Activated T-helper 2 cell treated with anti-CD3 and anti-CD28 coated beads, Interferon-gamma antibody, Interleukin-2, Interleukin-4, amounts not matched to agents 10 μg/mL and 5 μg/mL and 100 μg/mL, durations not matched to agents 14 hours and 24 hours and 36 hours (primary cell): ENCODE results near the gene CLCN1. TPM values are rescaled to one million over a fixed set of nuclear protein-coding genes. Genes with fewer than 3 reads are reported as not detected.

Source experiments
- DNase-seq: peaks from one replicate; pipeline ENCODE4 v3.0.0; 2021; ENCODE audit warnings: low spot score
- H3K27ac Mint-ChIP-seq: one replicate; pipeline ENCODE4 v1.8.0; 2021; ENCODE audit warnings: mixed read lengths
- H3K27me3 Mint-ChIP-seq: one replicate; pipeline ENCODE4 v1.8.0; 2021; ENCODE audit warnings: low read depth, mixed read lengths
- H3K36me3 Mint-ChIP-seq: one replicate; pipeline ENCODE4 v1.8.0; 2021; ENCODE audit warnings: low read depth, mixed read lengths
- H3K4me1 Mint-ChIP-seq: one replicate; pipeline ENCODE4 v1.8.0; 2021; ENCODE audit warnings: low read depth, mixed read lengths
- H3K4me3 Mint-ChIP-seq: one replicate; pipeline ENCODE4 v1.8.0; 2021; ENCODE audit warnings: low read depth, mild to moderate bottlenecking, moderate library complexity, mixed read lengths
- H3K9me3 Mint-ChIP-seq: one replicate; pipeline ENCODE4 v1.8.0; 2021; ENCODE audit warnings: mixed read lengths
- intact Hi-C: fragments of 100-400 bp; cut with micrococcal nuclease; formaldehyde crosslinking; loops from one replicate; pipeline ENCODE4 v1.15.1; 2023
- total RNA-seq: library from RNA; stranded (reverse); gene quantifications from 2 replicates; pipeline ENCODE4 v1.2.3, GENCODE V29; 2022

Gene CLCN1
- total RNA-seq, 1 donor from 2014 or later = not detected

- no peaks in the 10 kb centered on the region for H3K36me3 Mint-ChIP-seq
- H3K9me3 Mint-ChIP-seq = no peaks in the 10 kb centered on the region
- intact Hi-C loops = no loop called here
- H3K27me3 Mint-ChIP-seq = peaks cover under 1% of the 10 kb centered on the region
- no peak for DNase-seq
- H3K4me3 Mint-ChIP-seq = no peak overlapping the region
- peaks cover 14% of the 10 kb centered on the region for H3K4me1 Mint-ChIP-seq
- no peak overlapping the region for H3K27ac Mint-ChIP-seq
Measured at GRCh38 chr7:143322760-143323633, 7.1 kb downstream of the CLCN1 start.

- no peak overlapping the region for H3K27ac Mint-ChIP-seq
- H3K27me3 Mint-ChIP-seq = peaks cover 2% of the 10 kb centered on the region
Measured at GRCh38 chr7:143323653-143324052, 7.7 kb downstream of the CLCN1 start.

GRCh38 chr7:143325240-143325639, 9.3 kb downstream of the CLCN1 start:
- H3K4me1 Mint-ChIP-seq = peaks cover 14% of the 10 kb centered on the region
- no peaks in the 10 kb centered on the region for H3K9me3 Mint-ChIP-seq
- H3K27ac Mint-ChIP-seq = no peak overlapping the region
- H3K36me3 Mint-ChIP-seq = no peaks in the 10 kb centered on the region
- intact Hi-C loops = no loop called here
- peaks cover 4% of the 10 kb centered on the region for H3K27me3 Mint-ChIP-seq
- no peak for DNase-seq
- H3K4me3 Mint-ChIP-seq = no peak overlapping the region

More at GRCh38 chr7:143323653-143324052, 7.7 kb downstream of the CLCN1 start:
- Mint-ChIP-seq H3K4me1 (peaks cover 14% of the 10 kb centered on the region), H3K4me3 (no peak overlapping the region), H3K36me3 (no peaks in the 10 kb centered on the region), H3K9me3 (no peaks in the 10 kb centered on the region)
- intact Hi-C loops = no loop called here
- DNase-seq = no peak

GRCh38 chr7:143327903-143328302, 12.0 kb downstream of the CLCN1 start:
- Mint-ChIP-seq H3K27ac (no peak overlapping the region), H3K9me3 (no peaks in the 10 kb centered on the region), H3K36me3 (no peaks in the 10 kb centered on the region), H3K4me3 (no peak overlapping the region), H3K27me3 (peaks cover 8% of the 10 kb centered on the region), H3K4me1 (peaks cover 14% of the 10 kb centered on the region)
- intact Hi-C loops = no loop called here
- DNase-seq = no peak

- H3K36me3 Mint-ChIP-seq = no peaks in the 10 kb centered on the region
- DNase-seq = no peak
- peaks cover 14% of the 10 kb centered on the region for H3K4me1 Mint-ChIP-seq
- H3K27ac Mint-ChIP-seq = no peak overlapping the region
- no peaks in the 10 kb centered on the region for H3K9me3 Mint-ChIP-seq
- H3K4me3 Mint-ChIP-seq = no peak overlapping the region
- H3K27me3 Mint-ChIP-seq = peaks cover 17% of the 10 kb centered on the region
- intact Hi-C loops = no loop called here
Measured at GRCh38 chr7:143329471-143330170, 13.7 kb downstream of the CLCN1 start.

- Mint-ChIP-seq H3K27me3 (peaks cover 28% of the 10 kb centered on the region), H3K4me3 (no peak overlapping the region), H3K9me3 (no peaks in the 10 kb centered on the region), H3K27ac (no peak overlapping the region), H3K36me3 (no peaks in the 10 kb centered on the region), H3K4me1 (peaks cover 2% of the 10 kb centered on the region)
- no peak for DNase-seq
- intact Hi-C loops = no loop called here
Measured at GRCh38 chr7:143331179-143331801, 15.4 kb downstream of the CLCN1 start.

- Mint-ChIP-seq H3K27me3 (peaks cover 39% of the 10 kb centered on the region), H3K27ac (no peak overlapping the region), H3K4me3 (no peak overlapping the region), H3K4me1 (no peaks in the 10 kb centered on the region), H3K36me3 (no peaks in the 10 kb centered on the region), H3K9me3 (no peaks in the 10 kb centered on the region)
- no peak for DNase-seq
- intact Hi-C loops = no loop called here
Measured at GRCh38 chr7:143334244-143334643, 18.3 kb downstream of the CLCN1 start.

GRCh38 chr7:143337216-143337615, 21.3 kb downstream of the CLCN1 start:
- Mint-ChIP-seq H3K4me1 (no peaks in the 10 kb centered on the region), H3K36me3 (no peaks in the 10 kb centered on the region), H3K27ac (no peak overlapping the region), H3K9me3 (no peaks in the 10 kb centered on the region), H3K4me3 (no peak overlapping the region), H3K27me3 (peaks cover 43% of the 10 kb centered on the region)
- intact Hi-C loops = no loop called here
- no peak for DNase-seq

- intact Hi-C loops = no loop called here
- H3K27me3 Mint-ChIP-seq = peaks cover 32% of the 10 kb centered on the region
- H3K36me3 Mint-ChIP-seq = no peaks in the 10 kb centered on the region
- no peak overlapping the region for H3K27ac Mint-ChIP-seq
- no peak overlapping the region for H3K4me3 Mint-ChIP-seq
- no peak for DNase-seq
- peaks cover 6% of the 10 kb centered on the region for H3K4me1 Mint-ChIP-seq
- H3K9me3 Mint-ChIP-seq = no peaks in the 10 kb centered on the region
Measured at GRCh38 chr7:143341842-143342241, 25.9 kb downstream of the CLCN1 start.

- no peak for DNase-seq
- H3K27ac Mint-ChIP-seq = no peak overlapping the region
- intact Hi-C loops = no loop called here
- H3K36me3 Mint-ChIP-seq = no peaks in the 10 kb centered on the region
- peaks cover 41% of the 10 kb centered on the region for H3K27me3 Mint-ChIP-seq
- no peaks in the 10 kb centered on the region for H3K9me3 Mint-ChIP-seq
- H3K4me1 Mint-ChIP-seq = peaks cover 11% of the 10 kb centered on the region
- H3K4me3 Mint-ChIP-seq = no peak overlapping the region
Measured at GRCh38 chr7:143343596-143343995, 27.7 kb downstream of the CLCN1 start.

GRCh38 chr7:143345428-143345900, 29.6 kb downstream of the CLCN1 start:
- peak overlapping the region; percentile 54 for H3K4me3 Mint-ChIP-seq
- DNase-seq = peak; percentile 55
- H3K27ac Mint-ChIP-seq = no peak overlapping the region
- intact Hi-C loops = loop anchor here (2.0 kb wide), 1 partner anchor 105 kb away; no protein-coding TSS in a partner anchor
- H3K36me3 Mint-ChIP-seq = no peaks in the 10 kb centered on the region
- H3K4me1 Mint-ChIP-seq = peaks cover 11% of the 10 kb centered on the region
- H3K9me3 Mint-ChIP-seq = no peaks in the 10 kb centered on the region
- H3K27me3 Mint-ChIP-seq = peaks cover 44% of the 10 kb centered on the region

GRCh38 chr7:143346018-143346417, 30.1 kb downstream of the CLCN1 start:
- no peak for DNase-seq
- no peak overlapping the region for H3K4me3 Mint-ChIP-seq
- intact Hi-C loops = no loop called here
- H3K9me3 Mint-ChIP-seq = no peaks in the 10 kb centered on the region
- no peaks in the 10 kb centered on the region for H3K36me3 Mint-ChIP-seq
- H3K27me3 Mint-ChIP-seq = peaks cover 44% of the 10 kb centered on the region
- peaks cover 11% of the 10 kb centered on the region for H3K4me1 Mint-ChIP-seq
- H3K27ac Mint-ChIP-seq = no peak overlapping the region
